Body of pancreas (tissue), 4 donors: ENCODE measurements around the gene LRP1-AS. TPM values are rescaled to one million over a fixed set of nuclear protein-coding genes. Genes with fewer than 3 reads are reported as not detected.

Experiments
- ATAC-seq: fragments of 150-250 bp; one replicate; pipeline ENCODE4 v1.9.1; 2016
- DNase-seq, 4 donors: peaks; one replicate each; pipeline ENCODE4 v3.0.0-alpha.2; 2019
- H3K27ac ChIP-seq, 4 donors: fragments of 200-600 bp; sonication (generic); 1 replicate in 3 of 4; 2 replicates in 1 of 4; pipeline versions ENCODE4 v1.5.1 to v1.6.1; 2016 to 2019; ENCODE audit warnings: mild to moderate bottlenecking in 1 of 4, mixed read lengths in 1 of 4, moderate library complexity in 1 of 4
- H3K27me3 ChIP-seq, 2 donors: fragments of 200-600 bp; sonication (generic); one replicate each; pipeline ENCODE4 v1.6.0; 2016; ENCODE audit warnings: mild to moderate bottlenecking in 1 of 2
- H3K36me3 ChIP-seq, 2 donors: fragments of 200-600 bp; sonication (generic); replicated peaks in 1 of 2; 2 replicates each; pipeline ENCODE4 v1.5.1; 2016; ENCODE audit warnings: low read depth in 2 of 2; ENCODE audit not compliant: insufficient read depth in 1 of 2
- H3K4me1 ChIP-seq: fragments of 200-600 bp; sonication (generic); one replicate; pipeline ENCODE4 v1.6.0; 2016
- H3K4me3 ChIP-seq, 2 donors: fragments of 200-600 bp; sonication (generic); 1 replicate in 1 of 2; 2 replicates in 1 of 2; pipeline ENCODE4 v1.5.1; 2016 to 2019
- H3K9me3 ChIP-seq, 3 donors: fragments of 200-600 bp; sonication (generic); 1 replicate in 2 of 3; 2 replicates in 1 of 3; pipeline ENCODE4 v1.5.1; 2016
- CTCF ChIP-seq, 7 experiments: fragments of 450-650 bp in 4 of 7; fragments of 200-600 bp in 3 of 7; sonication (generic) in 3 of 7; IDR thresholded peaks; one replicate each; pipeline ENCODE4 v1.5.1; 2016 to 2019; ENCODE audit warnings: antibody characterized with exemption in 7 of 7
- POLR2A ChIP-seq, 3 donors: fragments of 450-650 bp; IDR thresholded peaks; one replicate each; pipeline ENCODE4 v1.6.1; 2016; ENCODE audit warnings: antibody characterized with exemption in 3 of 3, mild to moderate bottlenecking in 2 of 3
- WGBS, 2 donors: methylation state at CpG; one replicate each; pipeline ENCODE4 v1.1.5; 2017; 5-methylcytosine and 5-hydroxymethylcytosine counted together
- intact Hi-C: fragments of 100-400 bp; cut with DNase I; formaldehyde crosslinking; loops from one replicate; pipeline ENCODE4 v1.15.1; 2023
- total RNA-seq, 2 donors: library from RNA; depleted of rRNA; stranded (reverse); fragments of >200 nt; gene quantifications; one replicate each; pipeline ENCODE4 v1.1.0, GENCODE V29; 2016

The LRP1-AS gene
- not detected for total RNA-seq

DNA sequence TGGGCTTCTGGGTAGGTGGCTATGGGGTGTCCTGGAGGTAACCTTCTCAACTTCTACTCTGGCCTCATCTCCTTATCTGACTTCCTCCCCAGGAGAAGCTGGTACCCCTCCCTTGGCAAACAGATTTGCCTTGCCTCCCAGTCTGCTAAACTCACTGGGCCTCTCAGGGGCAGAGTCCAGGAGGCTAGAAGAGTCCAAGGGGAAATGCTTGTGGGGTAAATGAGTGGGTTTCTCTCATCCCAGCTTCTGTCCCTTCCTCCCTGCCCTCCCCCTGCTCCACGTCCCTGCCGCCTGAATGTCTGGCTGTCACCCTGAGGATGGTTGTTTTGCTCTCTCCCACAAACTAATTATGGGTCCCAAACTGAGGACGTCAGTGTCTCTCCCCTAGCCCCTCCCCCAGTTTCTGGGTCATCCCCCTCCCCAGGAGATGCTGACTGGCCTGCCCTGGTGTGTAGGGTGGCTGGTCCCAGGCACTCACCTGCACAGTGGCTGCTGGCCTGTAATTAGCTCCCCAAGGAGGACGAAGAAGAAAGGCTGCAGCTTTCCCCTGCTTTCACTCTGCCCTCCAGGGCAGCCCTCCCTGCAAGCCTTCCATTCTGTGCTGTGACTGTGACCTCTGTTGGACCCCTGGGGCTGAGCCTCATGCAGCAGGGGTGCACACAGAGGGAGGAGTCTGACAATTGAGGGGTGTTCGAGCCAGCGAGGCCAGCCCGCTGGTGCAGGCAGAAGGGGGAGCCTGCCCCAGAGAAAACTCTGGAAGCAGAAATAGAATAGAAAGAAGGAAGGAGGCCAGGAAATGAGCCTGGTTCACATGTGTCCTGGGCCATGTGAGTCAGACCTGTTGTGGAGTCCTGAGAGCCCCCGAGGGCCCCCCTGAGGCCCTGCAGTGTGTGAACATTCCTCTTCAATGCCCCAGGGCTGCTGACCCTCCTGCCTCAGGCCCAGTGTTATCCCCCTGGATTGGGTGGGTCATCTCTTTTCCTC lies at the start of gene LRP1-AS:
LRP1-AS (minus strand) TSS at position 659 of the 984 bp plus-strand sequence.
- intact Hi-C loops, result no loop called here
- Histone ChIP-seq H3K36me3 (peaks cover 0 to 3% of the 10 kb centered on the region in 2 donors), H3K9me3 (no peaks in the 10 kb centered on the region), H3K4me1 (peaks cover 4% of the 10 kb centered on the region), H3K27ac (peak within 1 kb of the TSS in 2 of 4 donors; percentile 24 to 30), H3K4me3 (no peak within 1 kb of the TSS), H3K27me3 (no peaks in the 10 kb centered on the region)
- DNase-seq (no peak), ATAC-seq (no peak)
- TF ChIP-seq POLR2A (IDR thresholded peaks at IDR 0.05), result no peak
- TF ChIP-seq CTCF (IDR thresholded peaks at IDR 0.05), result no peak
- WGBS, 2 donors, result 72 to 79% methylated on average over 6 to 8 of the region's 8 CpGs

GRCh38 chr12:57196956-57197355 lies 49.5 kb upstream of the LRP1-AS start:
- intact Hi-C loops, result no loop called here
- ATAC-seq (no peak), DNase-seq (no peak)
- Histone ChIP-seq H3K27ac (no peak overlapping the region), H3K4me3 (no peak overlapping the region), H3K4me1 (no peaks in the 10 kb centered on the region), H3K36me3 (peaks cover 0 to 2% of the 10 kb centered on the region in 2 donors), H3K27me3 (no peaks in the 10 kb centered on the region), H3K9me3 (no peaks in the 10 kb centered on the region)
- TF ChIP-seq CTCF (IDR thresholded peaks at IDR 0.05), result no peak
- WGBS, 2 donors, result 83 to 93% methylated on average over 5 to 22 of the region's 22 CpGs

GRCh38 chr12:57196439-57196838 lies 49.0 kb upstream of the LRP1-AS start:
- no peaks in the 10 kb centered on the region for H3K4me1 ChIP-seq
- no peaks in the 10 kb centered on the region for H3K9me3 ChIP-seq
- H3K27me3 ChIP-seq, result no peaks in the 10 kb centered on the region
- H3K36me3 ChIP-seq, result peaks cover 0 to 2% of the 10 kb centered on the region in 2 donors
- DNase-seq (no peak), ATAC-seq (no peak)
- no peak overlapping the region for H3K4me3 ChIP-seq
- TF ChIP-seq CTCF (IDR thresholded peaks at IDR 0.05) (no peak), POLR2A (IDR thresholded peaks at IDR 0.05) (no peak)
- WGBS, 2 donors, result 59 to 60% methylated on average over 4 of the region's 4 CpGs
- intact Hi-C loops, result no loop called here
- no peak overlapping the region for H3K27ac ChIP-seq

- TF ChIP-seq CTCF (IDR thresholded peaks at IDR 0.05) (no peak), POLR2A (IDR thresholded peaks at IDR 0.05) (no peak)
- no peak overlapping the region for H3K27ac ChIP-seq
- 81 to 83% methylated on average over 9 to 29 of the region's 34 CpGs for WGBS, 2 donors
- H3K4me3 ChIP-seq, result no peak overlapping the region
- no peaks in the 10 kb centered on the region for H3K4me1 ChIP-seq
- H3K9me3 ChIP-seq, result no peaks in the 10 kb centered on the region
- no peaks in the 10 kb centered on the region for H3K27me3 ChIP-seq
- no peak for DNase-seq
- ATAC-seq, result peak; percentile 9
- peaks cover 0 to 2% of the 10 kb centered on the region in 2 donors for H3K36me3 ChIP-seq
- intact Hi-C loops, result no loop called here
These were observed 48.4 kb upstream of the LRP1-AS start for GRCh38 chr12:57195611-57196371.
